AG10803 (cell line): Measurements from ENCODE around the gene H1-8.

Source experiments
- DNase-seq: peaks from one replicate; pipeline ENCODE4 v3.0.0; 2010; ENCODE audit warnings: low read depth
- H3K4me3 ChIP-seq: 2 replicates; pipeline ENCODE4 v1.5.1; 2011; ENCODE audit warnings: mild to moderate bottlenecking, low read length, control low read depth
- TF ChIP-seq, protein P1 (sequence below): conservative IDR thresholded peaks from 2 replicates; pipeline ENCODE4 v1.5.1; 2011; ENCODE audit warnings: mild to moderate bottlenecking, low read length, control low read depth, inconsistent platforms

H1-8 gene

DNA sequence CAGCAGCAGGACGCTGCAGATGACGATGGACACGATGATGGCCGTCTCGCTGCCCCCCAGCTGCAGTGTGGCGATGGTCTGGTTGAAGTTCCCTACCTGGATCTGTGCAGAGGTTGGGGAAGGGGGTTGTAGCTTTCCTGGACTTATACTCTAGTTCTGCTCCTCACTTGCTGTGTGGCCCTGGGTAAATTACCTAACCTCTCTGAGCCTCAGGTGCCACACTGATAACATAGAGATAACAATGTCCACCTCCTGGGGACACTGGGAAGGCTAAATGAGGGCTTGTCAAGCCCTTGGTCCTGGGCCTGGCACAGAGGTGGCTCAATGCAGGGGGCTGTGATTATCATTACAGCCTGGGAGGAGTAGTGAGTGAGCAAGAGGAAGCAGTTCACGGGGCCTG is 26.9 kb downstream of the H1-8 start:
- no peak overlapping the region for H3K4me3 ChIP-seq
- TF ChIP-seq, protein P1, sequence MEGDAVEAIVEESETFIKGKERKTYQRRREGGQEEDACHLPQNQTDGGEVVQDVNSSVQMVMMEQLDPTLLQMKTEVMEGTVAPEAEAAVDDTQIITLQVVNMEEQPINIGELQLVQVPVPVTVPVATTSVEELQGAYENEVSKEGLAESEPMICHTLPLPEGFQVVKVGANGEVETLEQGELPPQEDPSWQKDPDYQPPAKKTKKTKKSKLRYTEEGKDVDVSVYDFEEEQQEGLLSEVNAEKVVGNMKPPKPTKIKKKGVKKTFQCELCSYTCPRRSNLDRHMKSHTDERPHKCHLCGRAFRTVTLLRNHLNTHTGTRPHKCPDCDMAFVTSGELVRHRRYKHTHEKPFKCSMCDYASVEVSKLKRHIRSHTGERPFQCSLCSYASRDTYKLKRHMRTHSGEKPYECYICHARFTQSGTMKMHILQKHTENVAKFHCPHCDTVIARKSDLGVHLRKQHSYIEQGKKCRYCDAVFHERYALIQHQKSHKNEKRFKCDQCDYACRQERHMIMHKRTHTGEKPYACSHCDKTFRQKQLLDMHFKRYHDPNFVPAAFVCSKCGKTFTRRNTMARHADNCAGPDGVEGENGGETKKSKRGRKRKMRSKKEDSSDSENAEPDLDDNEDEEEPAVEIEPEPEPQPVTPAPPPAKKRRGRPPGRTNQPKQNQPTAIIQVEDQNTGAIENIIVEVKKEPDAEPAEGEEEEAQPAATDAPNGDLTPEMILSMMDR = no peak
- DNase-seq = no peak

DNA sequence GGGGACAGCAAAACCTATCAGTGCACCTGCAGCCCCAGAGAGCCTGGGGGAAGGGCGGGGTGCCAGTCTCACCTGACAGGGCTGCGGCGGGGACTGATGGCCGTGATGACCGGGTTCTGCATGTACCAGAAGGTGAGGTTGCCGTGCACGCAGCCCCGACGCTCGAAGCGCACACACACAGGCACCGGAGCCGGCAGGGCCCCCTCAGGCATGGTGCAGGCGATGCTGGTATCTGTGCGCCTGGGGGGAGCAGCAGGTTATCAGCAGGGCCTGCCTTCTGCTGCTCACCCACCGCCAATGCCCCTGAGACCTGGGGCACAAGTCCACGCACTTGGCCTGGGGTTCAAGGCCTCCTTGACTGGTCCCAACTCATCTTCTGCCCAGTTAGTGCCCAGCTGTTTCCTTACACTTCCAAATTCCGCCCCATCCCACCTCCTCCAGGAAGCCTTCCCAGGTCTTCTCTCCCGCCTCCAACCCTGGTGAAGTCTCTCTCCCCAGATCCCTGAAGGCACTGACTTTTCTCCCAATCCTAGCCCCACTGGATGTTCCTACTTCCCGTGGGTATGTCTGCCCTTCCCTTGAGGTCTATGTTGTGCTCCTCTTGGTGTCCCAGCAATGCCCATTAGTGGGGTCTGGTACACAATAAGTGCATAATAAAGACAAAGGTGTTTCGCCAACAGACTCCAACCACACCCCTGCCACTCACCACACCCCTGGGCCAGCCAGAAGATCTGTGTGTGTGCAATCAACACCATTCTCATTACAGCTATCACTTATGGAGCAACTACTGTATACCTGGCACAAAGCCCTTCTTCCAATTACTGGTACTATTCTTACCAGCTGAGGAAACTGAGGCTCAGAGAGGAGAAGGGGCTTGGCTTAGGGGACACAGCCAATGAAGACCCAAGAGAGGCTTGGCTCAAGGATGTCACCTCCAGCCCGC is 28.9 kb downstream of the H1-8 start:
- no peak overlapping the region for H3K4me3 ChIP-seq
- TF ChIP-seq, protein P1 = no peak
- DNase-seq = no peak

DNA sequence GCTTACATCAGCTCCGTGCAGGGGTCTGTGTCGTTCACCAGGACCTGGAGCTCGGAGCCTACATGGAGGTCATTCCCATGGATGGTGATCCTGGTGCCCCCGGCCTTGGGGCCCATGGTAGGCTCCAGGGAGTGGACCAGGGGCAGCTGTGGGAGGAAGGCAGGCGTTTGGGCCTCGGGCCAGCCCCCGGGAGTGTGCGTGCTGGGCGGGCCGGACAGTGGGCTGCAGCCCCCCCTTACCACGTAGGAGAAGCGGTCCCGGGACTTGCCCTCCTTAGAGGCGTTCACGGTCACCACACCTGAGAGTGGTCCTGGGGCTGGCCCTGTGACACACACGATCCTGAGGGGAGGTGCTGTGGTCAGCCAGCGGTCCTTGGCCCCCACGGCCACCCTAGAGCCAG is 29.6 kb downstream of the H1-8 start:
- TF ChIP-seq, protein P1 = no peak
- no peak overlapping the region for H3K4me3 ChIP-seq
- DNase-seq = no peak

DNA sequence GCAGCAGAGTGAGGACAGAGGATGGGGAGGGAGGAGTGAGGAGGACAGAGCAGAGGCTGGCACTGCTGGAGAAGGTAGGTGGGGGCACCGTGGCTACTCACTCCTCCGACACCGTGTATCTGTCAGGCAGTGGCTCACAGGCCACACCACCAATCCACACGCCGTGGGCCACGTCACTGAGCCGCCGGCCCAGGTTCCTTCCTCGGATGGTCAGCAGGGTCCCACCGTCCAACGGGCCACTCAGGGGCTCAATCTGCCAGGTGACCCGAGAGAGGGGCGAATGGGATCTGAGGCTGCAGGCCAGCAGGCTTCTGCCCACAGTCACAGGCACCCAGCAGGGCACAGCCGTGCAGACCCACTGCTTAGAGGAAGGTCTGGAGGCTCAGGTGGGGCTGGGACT is 30.5 kb downstream of the H1-8 start:
- TF ChIP-seq, protein P1 = no peak
- no peak overlapping the region for H3K4me3 ChIP-seq
- DNase-seq = no peak

DNA sequence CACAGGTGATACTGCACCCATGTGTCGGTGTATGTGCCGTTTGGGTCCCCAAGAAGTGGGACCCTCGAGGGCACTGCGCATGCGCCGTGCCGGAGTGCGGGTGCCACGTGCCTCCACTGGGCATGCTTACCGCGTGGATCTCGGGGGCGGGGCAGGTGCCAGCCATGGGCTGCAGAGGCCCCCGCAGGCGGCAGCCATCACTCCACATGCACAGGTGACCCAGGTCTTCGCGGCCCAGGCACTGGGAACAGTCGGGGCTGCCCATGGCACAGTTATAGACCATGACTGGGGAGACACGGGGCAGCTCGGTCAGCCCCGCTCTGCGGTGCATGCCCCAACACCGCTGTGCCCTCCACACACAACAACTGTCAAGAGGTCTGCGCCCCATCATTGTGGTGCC is 31.2 kb downstream of the H1-8 start:
- TF ChIP-seq, protein P1 = no peak
- DNase-seq = no peak
- no peak overlapping the region for H3K4me3 ChIP-seq

DNA sequence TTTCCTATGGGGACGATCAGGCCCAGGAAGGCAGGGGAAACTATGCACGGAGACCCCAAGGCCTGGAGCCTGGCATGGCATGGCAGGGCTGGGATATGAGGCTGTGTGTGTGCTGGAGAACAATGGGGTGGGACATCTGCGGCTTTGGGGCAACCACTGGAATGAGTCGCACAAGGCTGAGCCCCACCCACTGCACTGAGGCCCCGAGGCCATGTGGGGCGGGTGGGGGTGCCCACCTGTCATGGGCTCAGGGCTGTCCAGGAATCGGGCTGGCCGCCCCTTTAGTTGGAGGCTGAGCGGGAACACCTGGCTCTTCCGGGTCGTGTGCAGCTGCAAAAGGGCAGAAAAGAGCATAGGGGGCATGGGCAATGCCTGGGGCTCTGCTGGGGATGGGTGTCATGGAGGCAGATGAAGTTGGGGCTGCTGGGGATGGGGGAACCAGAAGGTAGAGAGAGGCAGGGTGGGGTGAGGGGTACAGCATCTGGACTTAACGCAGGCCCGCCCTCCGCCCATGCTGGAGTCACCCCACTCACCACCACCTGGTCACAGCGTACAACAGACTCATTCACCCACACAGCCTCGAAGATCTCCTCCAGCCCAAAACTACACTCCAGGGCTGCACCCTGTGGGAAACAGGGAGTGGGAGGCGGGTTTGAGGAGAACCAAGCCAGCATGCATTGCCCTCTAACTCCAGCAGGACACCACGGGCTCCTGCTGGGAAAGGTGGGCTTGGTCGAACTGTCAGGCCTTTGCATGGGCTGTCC is 32.4 kb downstream of the H1-8 start:
- no peak overlapping the region for H3K4me3 ChIP-seq
- DNase-seq = no peak
- TF ChIP-seq, protein P1 = no peak
